ENCODE data around the gene ROBO1. TPM values are rescaled to one million over a fixed set of nuclear protein-coding genes. Genes with fewer than 3 reads are reported as not detected.

The ROBO1 gene
- total RNA-seq, 1 donor from 2014 or later: 182 TPM

DNA sequence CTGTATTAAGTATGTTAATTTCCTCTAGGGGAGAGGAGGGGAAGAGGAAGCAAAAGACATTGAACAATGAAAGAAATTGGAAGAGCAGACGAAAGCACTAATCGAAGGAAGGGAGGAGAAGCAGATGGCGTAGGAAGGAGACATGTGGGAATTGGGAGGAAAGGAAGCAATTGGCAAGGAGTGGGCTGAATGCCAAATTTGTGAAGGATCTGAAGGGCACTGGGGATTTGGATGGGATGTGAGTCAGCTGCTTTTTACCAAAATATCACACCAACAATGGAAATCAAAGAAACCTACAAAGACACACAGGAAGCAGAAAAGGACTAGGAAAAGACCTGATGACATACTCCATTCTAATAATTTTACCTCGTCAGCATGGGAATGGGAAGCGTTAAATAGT, 1029.8 kb downstream of the ROBO1 start:
- TF ChIP-seq, protein P1, sequence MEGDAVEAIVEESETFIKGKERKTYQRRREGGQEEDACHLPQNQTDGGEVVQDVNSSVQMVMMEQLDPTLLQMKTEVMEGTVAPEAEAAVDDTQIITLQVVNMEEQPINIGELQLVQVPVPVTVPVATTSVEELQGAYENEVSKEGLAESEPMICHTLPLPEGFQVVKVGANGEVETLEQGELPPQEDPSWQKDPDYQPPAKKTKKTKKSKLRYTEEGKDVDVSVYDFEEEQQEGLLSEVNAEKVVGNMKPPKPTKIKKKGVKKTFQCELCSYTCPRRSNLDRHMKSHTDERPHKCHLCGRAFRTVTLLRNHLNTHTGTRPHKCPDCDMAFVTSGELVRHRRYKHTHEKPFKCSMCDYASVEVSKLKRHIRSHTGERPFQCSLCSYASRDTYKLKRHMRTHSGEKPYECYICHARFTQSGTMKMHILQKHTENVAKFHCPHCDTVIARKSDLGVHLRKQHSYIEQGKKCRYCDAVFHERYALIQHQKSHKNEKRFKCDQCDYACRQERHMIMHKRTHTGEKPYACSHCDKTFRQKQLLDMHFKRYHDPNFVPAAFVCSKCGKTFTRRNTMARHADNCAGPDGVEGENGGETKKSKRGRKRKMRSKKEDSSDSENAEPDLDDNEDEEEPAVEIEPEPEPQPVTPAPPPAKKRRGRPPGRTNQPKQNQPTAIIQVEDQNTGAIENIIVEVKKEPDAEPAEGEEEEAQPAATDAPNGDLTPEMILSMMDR (conservative IDR thresholded peaks at IDR 0.05): no peak
- peaks cover 22% of the 10 kb centered on the region for H3K4me1 Mint-ChIP-seq (ENCODE audit: unreplicated experiment)
- H3K27me3 Mint-ChIP-seq: no peaks in the 10 kb centered on the region
- peaks cover 13% of the 10 kb centered on the region for H3K36me3 Mint-ChIP-seq
- no peak overlapping the region for H3K27ac Mint-ChIP-seq
- H3K9me3 Mint-ChIP-seq: no peaks in the 10 kb centered on the region
- no peak overlapping the region for H3K4me3 Mint-ChIP-seq
- DNase-seq (ENCODE audit: extremely low spot score, unreplicated experiment): no peak

GRCh38 chr3:78736863-78737262, 1030.9 kb downstream of the ROBO1 start:
- no peak overlapping the region for H3K4me3 Mint-ChIP-seq
- H3K27me3 Mint-ChIP-seq: no peaks in the 10 kb centered on the region
- H3K36me3 Mint-ChIP-seq: peaks cover 13% of the 10 kb centered on the region

GRCh38 chr3:78734048-78734637, 1033.7 kb downstream of the ROBO1 start:
- TF ChIP-seq, protein P1 (conservative IDR thresholded peaks at IDR 0.05): no peak
- peaks cover 37% of the 10 kb centered on the region for H3K4me1 Mint-ChIP-seq (ENCODE audit: unreplicated experiment)
- H3K36me3 Mint-ChIP-seq: peaks cover 13% of the 10 kb centered on the region
- no peaks in the 10 kb centered on the region for H3K9me3 Mint-ChIP-seq
- no peak for DNase-seq (ENCODE audit: extremely low spot score, unreplicated experiment)
- H3K27me3 Mint-ChIP-seq: no peaks in the 10 kb centered on the region
- H3K27ac Mint-ChIP-seq: no peak overlapping the region
- no peak overlapping the region for H3K4me3 Mint-ChIP-seq

More at GRCh38 chr3:78736863-78737262, 1030.9 kb downstream of the ROBO1 start:
- no peak for DNase-seq (ENCODE audit: extremely low spot score, unreplicated experiment)
- Mint-ChIP-seq H3K27ac (no peak overlapping the region), H3K9me3 (no peaks in the 10 kb centered on the region), H3K4me1 (ENCODE audit: unreplicated experiment) (peaks cover 22% of the 10 kb centered on the region)
- TF ChIP-seq, protein P1 (conservative IDR thresholded peaks at IDR 0.05): no peak

DNA sequence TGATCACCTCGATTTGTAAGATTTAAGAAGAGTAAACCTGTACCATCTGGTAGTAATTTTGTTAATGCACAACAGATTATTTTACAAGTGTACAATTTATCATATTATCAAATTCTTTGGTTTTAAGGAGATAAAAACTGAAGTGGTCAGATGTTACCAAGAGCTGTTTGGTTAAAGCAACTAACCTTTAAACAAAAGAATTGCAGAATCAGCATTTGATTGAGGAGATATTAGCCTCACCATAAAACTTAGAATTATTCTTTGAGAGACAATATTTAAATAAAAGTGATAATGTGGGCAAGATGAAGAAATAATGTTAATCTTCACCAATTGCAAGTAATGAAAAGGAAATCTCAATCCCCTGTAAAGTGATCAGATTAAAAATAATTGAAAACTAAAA, 1034.9 kb downstream of the ROBO1 start:
- Mint-ChIP-seq H3K36me3 (peaks cover 10% of the 10 kb centered on the region), H3K27ac (no peak overlapping the region), H3K4me1 (ENCODE audit: unreplicated experiment) (peaks cover 43% of the 10 kb centered on the region), H3K4me3 (no peak overlapping the region), H3K9me3 (no peaks in the 10 kb centered on the region), H3K27me3 (no peaks in the 10 kb centered on the region)
- TF ChIP-seq, protein P1 (conservative IDR thresholded peaks at IDR 0.05): no peak
- no peak for DNase-seq (ENCODE audit: extremely low spot score, unreplicated experiment)

- Mint-ChIP-seq H3K9me3 (no peaks in the 10 kb centered on the region), H3K27ac (no peak overlapping the region), H3K27me3 (no peaks in the 10 kb centered on the region), H3K4me3 (no peak overlapping the region), H3K4me1 (ENCODE audit: unreplicated experiment) (peaks cover 40% of the 10 kb centered on the region), H3K36me3 (peaks cover 8% of the 10 kb centered on the region)
- TF ChIP-seq, protein P1 (conservative IDR thresholded peaks at IDR 0.05): no peak
- no peak for DNase-seq (ENCODE audit: extremely low spot score, unreplicated experiment)
These were observed 1035.3 kb downstream of the ROBO1 start for GRCh38 chr3:78732471-78732870.
